Prostate gland (tissue), 2 donors: Measurements from ENCODE around the gene SNAP29. TPM values are rescaled to one million over a fixed set of nuclear protein-coding genes. Genes with fewer than 3 reads are reported as not detected.

ENCODE experiments used
- DNase-seq: peaks from one replicate; pipeline ENCODE4 v3.0.0-alpha.2; 2019; ENCODE audit warnings: low spot score
- H3K27ac ChIP-seq, 2 donors: fragments of 200-600 bp; sonication (generic); 2 replicates each; pipeline ENCODE4 v1.5.1; 2017 to 2019
- H3K27me3 ChIP-seq: fragments of 200-600 bp; sonication (generic); replicated peaks from 2 replicates; pipeline ENCODE4 v1.5.1; 2019; ENCODE audit not compliant: insufficient read depth
- H3K36me3 ChIP-seq, 2 donors: fragments of 200-600 bp; sonication (generic); 1 replicate in 1 of 2; 2 replicates in 1 of 2; pipeline versions ENCODE4 v1.5.1 to v1.8.1; 2017 to 2019
- H3K4me1 ChIP-seq: fragments of 200-600 bp; sonication (generic); replicated peaks from 2 replicates; pipeline ENCODE4 v1.5.1; 2019
- H3K4me3 ChIP-seq, 2 donors: fragments of 200-600 bp; sonication (generic); 2 replicates each; pipeline ENCODE4 v1.5.1; 2017 to 2019
- H3K9me3 ChIP-seq: fragments of 200-600 bp; sonication (generic); 2 replicates; pipeline ENCODE4 v1.5.1; 2017
- POLR2A ChIP-seq: fragments of 450-650 bp; IDR thresholded peaks from one replicate; pipeline ENCODE4 v1.6.1; 2016; ENCODE audit warnings: antibody characterized with exemption, mild to moderate bottlenecking
- POLR2AphosphoS5 ChIP-seq: sonication (generic); formaldehyde crosslinking; IDR thresholded peaks from one replicate; pipeline ENCODE4 v1.6.1; 2017; ENCODE audit warnings: antibody characterized with exemption
- WGBS: methylation state at CpG from one replicate; pipeline ENCODE4 v1.1.5; 2018; 5-methylcytosine and 5-hydroxymethylcytosine counted together
- intact Hi-C: fragments of 100-400 bp; cut with DNase I; formaldehyde crosslinking; loops from one replicate; pipeline ENCODE4 v1.14.2; 2022
- total RNA-seq, 2 donors: library from RNA; depleted of rRNA; stranded (reverse); fragments of >200 nt; gene quantifications; one replicate each; pipeline ENCODE4 v1.1.0, GENCODE V29; 2016
- TF ChIP-seq, protein P1 (sequence below), 4 experiments: fragments of 200-600 bp in 2 of 4; fragments of 450-650 bp in 2 of 4; sonication (generic) in 2 of 4; IDR thresholded peaks; 1 replicate in 3 of 4; 2 replicates in 1 of 4; pipeline ENCODE4 v1.5.1; 2016 to 2019; ENCODE audit warnings: antibody characterized with exemption in 4 of 4, mild to moderate bottlenecking in 2 of 4, moderate library complexity in 2 of 4

The SNAP29 gene
- total RNA-seq, 2 donors from 2014 or later = 19.1 to 24.1 TPM

DNA sequence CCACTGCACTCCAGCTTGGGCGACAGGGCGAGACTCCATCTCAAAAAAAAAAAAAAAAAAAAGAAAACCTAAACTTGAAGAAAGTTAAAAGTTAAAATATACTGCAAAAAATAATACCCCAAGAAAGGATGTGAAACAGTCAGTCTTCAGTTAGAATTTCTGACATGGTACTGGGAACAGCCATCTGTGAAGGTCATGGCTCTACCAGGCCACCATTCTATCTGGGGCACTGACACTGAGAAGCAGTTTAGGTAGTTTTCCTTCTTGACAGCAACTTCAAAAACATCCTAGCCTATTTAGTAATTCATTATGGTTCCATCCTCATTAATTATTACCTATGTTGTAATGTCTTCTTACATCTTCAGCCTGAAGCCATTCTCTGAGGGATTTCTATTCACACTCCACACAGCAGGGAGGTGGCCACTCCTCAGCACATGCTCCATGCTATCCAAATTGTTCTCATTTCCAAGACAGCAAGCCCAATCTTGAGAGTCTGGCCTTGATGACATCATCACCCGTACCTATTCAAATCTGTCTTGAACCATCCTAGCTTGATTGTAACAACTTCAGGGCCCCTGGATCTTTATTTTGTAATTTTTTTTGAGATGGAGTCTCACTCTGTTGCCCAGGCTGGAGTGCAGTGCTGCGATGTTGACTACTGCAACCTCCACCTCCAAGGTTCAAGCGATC lies 46.7 kb upstream of the SNAP29 start:
- DNase-seq = no peak
- H3K27ac ChIP-seq = no peak overlapping the region
- 96% methylated on average over 5 of the region's 5 CpGs for WGBS
- H3K4me1 ChIP-seq = no peaks in the 10 kb centered on the region
- no peaks in the 10 kb centered on the region for H3K27me3 ChIP-seq
- peaks cover 0 to 18% of the 10 kb centered on the region in 2 donors for H3K36me3 ChIP-seq
- no peak overlapping the region for H3K4me3 ChIP-seq
- intact Hi-C loops = no loop called here
- TF ChIP-seq POLR2AphosphoS5 = no peak
- no peaks in the 10 kb centered on the region for H3K9me3 ChIP-seq

DNA sequence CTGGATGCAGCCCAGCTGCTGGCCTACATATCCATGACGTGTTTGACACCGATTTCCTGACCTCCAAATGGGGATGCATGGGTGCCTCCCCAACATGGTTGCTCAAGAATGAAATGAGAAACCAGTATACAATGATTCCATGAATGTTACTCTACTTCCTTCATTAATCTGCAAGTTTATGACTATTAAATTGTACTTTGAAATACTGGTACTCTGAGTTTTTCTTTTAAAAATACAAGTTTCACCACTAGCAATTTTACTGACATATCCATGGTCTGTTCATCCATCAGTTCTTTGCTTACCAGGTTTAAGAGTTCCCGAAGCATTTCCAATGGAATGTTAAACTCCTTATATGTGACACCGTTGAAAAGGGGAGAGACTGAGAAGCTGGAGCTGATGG lies 45.8 kb upstream of the SNAP29 start:
- no peak for DNase-seq

DNA sequence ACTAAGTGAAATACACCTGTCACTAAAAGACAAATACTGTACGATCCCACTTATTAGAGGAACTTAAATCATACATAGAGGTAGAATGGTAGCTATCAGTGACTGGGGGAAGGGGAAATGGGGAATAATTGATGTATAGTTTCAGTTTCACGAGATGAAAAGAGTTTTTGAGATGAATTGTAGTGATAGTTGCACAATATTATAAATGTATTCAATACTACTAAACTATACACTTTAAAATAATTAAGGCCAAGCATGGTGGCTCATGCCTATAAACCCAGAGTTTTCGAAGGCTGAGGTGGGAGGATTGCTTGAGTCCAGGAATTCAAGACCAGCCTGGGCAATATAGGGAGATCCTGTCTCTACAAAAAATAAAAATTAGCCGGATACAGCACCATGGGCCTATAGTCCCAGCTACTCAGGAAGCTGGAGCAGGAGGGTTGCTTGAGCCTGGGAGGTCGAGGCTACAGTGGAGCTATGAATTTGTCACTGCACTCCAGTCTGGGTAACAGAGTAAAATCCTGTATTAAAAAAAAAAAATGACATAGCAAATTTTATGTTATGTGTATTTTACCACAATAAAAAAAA lies 44.5 kb upstream of the SNAP29 start:
- intact Hi-C loops = no loop called here
- H3K36me3 ChIP-seq = peaks cover 4 to 16% of the 10 kb centered on the region in 2 donors
- WGBS = 89% methylated on average over 5 of the region's 5 CpGs

More for the DNA sequence above, 45.8 kb upstream of the SNAP29 start:
- TF ChIP-seq POLR2A = no peak
- TF ChIP-seq, protein P1, sequence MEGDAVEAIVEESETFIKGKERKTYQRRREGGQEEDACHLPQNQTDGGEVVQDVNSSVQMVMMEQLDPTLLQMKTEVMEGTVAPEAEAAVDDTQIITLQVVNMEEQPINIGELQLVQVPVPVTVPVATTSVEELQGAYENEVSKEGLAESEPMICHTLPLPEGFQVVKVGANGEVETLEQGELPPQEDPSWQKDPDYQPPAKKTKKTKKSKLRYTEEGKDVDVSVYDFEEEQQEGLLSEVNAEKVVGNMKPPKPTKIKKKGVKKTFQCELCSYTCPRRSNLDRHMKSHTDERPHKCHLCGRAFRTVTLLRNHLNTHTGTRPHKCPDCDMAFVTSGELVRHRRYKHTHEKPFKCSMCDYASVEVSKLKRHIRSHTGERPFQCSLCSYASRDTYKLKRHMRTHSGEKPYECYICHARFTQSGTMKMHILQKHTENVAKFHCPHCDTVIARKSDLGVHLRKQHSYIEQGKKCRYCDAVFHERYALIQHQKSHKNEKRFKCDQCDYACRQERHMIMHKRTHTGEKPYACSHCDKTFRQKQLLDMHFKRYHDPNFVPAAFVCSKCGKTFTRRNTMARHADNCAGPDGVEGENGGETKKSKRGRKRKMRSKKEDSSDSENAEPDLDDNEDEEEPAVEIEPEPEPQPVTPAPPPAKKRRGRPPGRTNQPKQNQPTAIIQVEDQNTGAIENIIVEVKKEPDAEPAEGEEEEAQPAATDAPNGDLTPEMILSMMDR (IDR thresholded peaks at IDR 0.05) = no peak
- TF ChIP-seq POLR2AphosphoS5 = no peak
- intact Hi-C loops = no loop called here
- WGBS = 96% methylated on average over 4 of the region's 4 CpGs
- H3K9me3 ChIP-seq = no peaks in the 10 kb centered on the region
- H3K36me3 ChIP-seq = peaks cover 0 to 16% of the 10 kb centered on the region in 2 donors
- no peaks in the 10 kb centered on the region for H3K4me1 ChIP-seq
- no peaks in the 10 kb centered on the region for H3K27me3 ChIP-seq
- H3K27ac ChIP-seq = no peak overlapping the region
- H3K4me3 ChIP-seq = no peak overlapping the region

DNA sequence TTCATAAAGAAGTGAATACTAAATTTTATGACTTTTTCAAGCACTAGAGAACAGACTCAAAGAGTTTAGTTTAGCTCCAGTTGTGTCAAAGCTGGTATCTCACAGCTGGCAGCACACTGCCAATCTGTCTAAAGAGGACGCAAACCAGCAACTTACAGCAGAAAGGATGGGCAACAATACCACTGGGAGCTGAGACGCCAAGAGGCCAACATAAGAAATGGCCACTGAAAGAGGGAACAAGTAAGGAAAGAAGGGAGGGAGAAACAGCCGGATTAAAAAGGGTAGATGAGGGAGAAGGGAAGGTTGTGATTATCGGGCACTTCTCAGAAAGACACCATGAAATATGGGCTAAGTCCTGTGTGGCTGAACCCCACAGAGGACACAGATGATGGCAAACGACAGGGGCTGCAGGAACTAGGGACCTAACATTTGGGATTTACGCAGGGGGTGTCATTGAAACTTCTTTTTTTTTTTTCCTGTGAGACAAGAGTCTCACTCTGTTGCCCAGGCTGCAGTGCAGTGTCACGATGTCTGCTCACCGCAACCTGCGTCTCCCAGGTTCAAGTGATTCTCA lies 43.2 kb upstream of the SNAP29 start:
- no peak overlapping the region for H3K27ac ChIP-seq
- peaks cover 4 to 12% of the 10 kb centered on the region in 2 donors for H3K36me3 ChIP-seq
- intact Hi-C loops = no loop called here
- H3K4me1 ChIP-seq = no peaks in the 10 kb centered on the region
- no peak for DNase-seq
- H3K4me3 ChIP-seq = no peak overlapping the region
- H3K9me3 ChIP-seq = no peaks in the 10 kb centered on the region
- H3K27me3 ChIP-seq = no peaks in the 10 kb centered on the region
- WGBS = 94% methylated on average over 9 of the region's 9 CpGs
- no peak for TF ChIP-seq POLR2A
- TF ChIP-seq, protein P1 (IDR thresholded peaks at IDR 0.05) = no peak
- TF ChIP-seq POLR2AphosphoS5 = no peak

More for the DNA sequence above, 44.5 kb upstream of the SNAP29 start:
- DNase-seq = no peak
- Histone ChIP-seq H3K4me3 (no peak overlapping the region), H3K27ac (no peak overlapping the region), H3K9me3 (no peaks in the 10 kb centered on the region), H3K27me3 (no peaks in the 10 kb centered on the region), H3K4me1 (no peaks in the 10 kb centered on the region)
- TF ChIP-seq, protein P1 (IDR thresholded peaks at IDR 0.05) = no peak
- TF ChIP-seq POLR2AphosphoS5 (no peak), POLR2A (no peak)

DNA sequence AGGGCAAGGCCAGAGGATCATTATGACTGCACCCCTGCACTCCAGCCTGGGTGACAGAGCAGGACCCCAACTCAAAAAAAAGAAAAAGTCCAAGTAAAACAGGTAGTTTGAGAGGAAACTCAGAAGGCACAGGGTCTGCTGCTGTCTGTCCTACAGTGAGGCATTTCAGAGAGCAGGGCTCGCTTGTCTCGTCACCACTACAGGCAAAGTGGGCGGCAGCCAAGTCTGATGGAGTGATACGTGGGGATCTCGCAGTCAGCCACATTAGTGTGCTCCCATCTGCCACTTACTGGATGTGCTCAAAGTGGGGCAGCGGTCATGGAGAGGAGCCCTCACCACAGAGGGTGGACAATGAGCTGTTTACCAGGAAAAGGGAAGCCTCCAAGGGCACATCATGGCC lies 42.2 kb upstream of the SNAP29 start:
- Histone ChIP-seq H3K4me3 (no peak overlapping the region), H3K9me3 (no peaks in the 10 kb centered on the region), H3K36me3 (peaks cover 4 to 8% of the 10 kb centered on the region in 2 donors), H3K27me3 (no peaks in the 10 kb centered on the region), H3K4me1 (no peaks in the 10 kb centered on the region), H3K27ac (no peak overlapping the region)
- intact Hi-C loops = no loop called here
- DNase-seq = no peak
- WGBS = 97% methylated on average over 6 of the region's 6 CpGs
- TF ChIP-seq, protein P1 (IDR thresholded peaks at IDR 0.05) = no peak
- TF ChIP-seq POLR2AphosphoS5 = no peak
- no peak for TF ChIP-seq POLR2A
